ENCODE results near the gene PLP1. TPM values are rescaled to one million over a fixed set of nuclear protein-coding genes. Genes with fewer than 3 reads are reported as not detected.

Gene PLP1
- total and polyA plus RNA-seq, 7 donors: 1.6 to 112 (median 32.7) TPM

GRCh38 chrX:103779141-103779789 lies 2.6 kb downstream of the PLP1 start:
- no peak for DNase-seq
- H3K27ac ChIP-seq: no peak overlapping the region
- no peak for TF ChIP-seq POLR2AphosphoS5 (IDR thresholded peaks at IDR 0.05)
- no peak for TF ChIP-seq CTCF (IDR thresholded peaks at IDR 0.05)
- no peak for TF ChIP-seq POLR2A (IDR thresholded peaks at IDR 0.05)
- no peak for TF ChIP-seq EP300 (IDR thresholded peaks at IDR 0.05)
- no peaks in the 10 kb centered on the region for H3K27me3 ChIP-seq
- H3K4me3 ChIP-seq: no peak overlapping the region
- peaks cover 0 to 10% (median 3%) of the 10 kb centered on the region in 4 donors for H3K4me1 ChIP-seq
- no peaks in the 10 kb centered on the region for H3K36me3 ChIP-seq
- H3K9me3 ChIP-seq: no peaks in the 10 kb centered on the region
- intact Hi-C loops (cut with DNase I): loop anchor here (10.0 kb wide), 1 partner anchor 64 kb away; the partner anchor contains the start of gene TMEM31
- WGBS, 2 donors: 48 to 64% methylated on average over 6 of the region's 6 CpGs

- TF ChIP-seq POLR2AphosphoS5 (IDR thresholded peaks at IDR 0.05): peak in 1 of 4 donors; percentile 6
- TF ChIP-seq POLR2A (IDR thresholded peaks at IDR 0.05): no peak
- TF ChIP-seq CTCF (IDR thresholded peaks at IDR 0.05): no peak
- DNase-seq: no peak
- intact Hi-C loops (cut with DNase I): no loop called here
- peaks cover 0 to 10% (median 3%) of the 10 kb centered on the region in 4 donors for H3K4me1 ChIP-seq
- H3K9me3 ChIP-seq: no peaks in the 10 kb centered on the region
- no peaks in the 10 kb centered on the region for H3K36me3 ChIP-seq
- H3K4me3 ChIP-seq: no peak overlapping the region
- H3K27ac ChIP-seq: no peak overlapping the region
- 85 to 89% methylated on average over 10 of the region's 10 CpGs for WGBS, 2 donors
- H3K27me3 ChIP-seq: no peaks in the 10 kb centered on the region
Observed at GRCh38 chrX:103780336-103781061, 3.9 kb downstream of the PLP1 start.

GRCh38 chrX:103781062-103781402 lies 4.4 kb downstream of the PLP1 start:
- no peaks in the 10 kb centered on the region for H3K36me3 ChIP-seq
- intact Hi-C loops (cut with DNase I): no loop called here
- no peak overlapping the region for H3K4me3 ChIP-seq
- 85 to 88% methylated on average over 4 of the region's 4 CpGs for WGBS, 2 donors
- H3K27ac ChIP-seq: no peak overlapping the region
- no peaks in the 10 kb centered on the region for H3K9me3 ChIP-seq
- no peaks in the 10 kb centered on the region for H3K27me3 ChIP-seq
- TF ChIP-seq POLR2A (IDR thresholded peaks at IDR 0.05) (no peak), EP300 (IDR thresholded peaks at IDR 0.05) (no peak), CTCF (IDR thresholded peaks at IDR 0.05) (no peak), POLR2AphosphoS5 (IDR thresholded peaks at IDR 0.05) (peak in 1 of 4 donors; percentile 3)
- peaks cover 0 to 10% (median 3%) of the 10 kb centered on the region in 4 donors for H3K4me1 ChIP-seq
- no peak for DNase-seq

GRCh38 chrX:103781706-103782105 lies 5.1 kb downstream of the PLP1 start:
- TF ChIP-seq POLR2AphosphoS5 (IDR thresholded peaks at IDR 0.05): no peak
- TF ChIP-seq POLR2A (IDR thresholded peaks at IDR 0.05): no peak
- TF ChIP-seq EP300 (IDR thresholded peaks at IDR 0.05): no peak
- TF ChIP-seq CTCF (IDR thresholded peaks at IDR 0.05): no peak
- no peaks in the 10 kb centered on the region for H3K36me3 ChIP-seq
- H3K4me1 ChIP-seq: peaks cover 0 to 10% (median 3%) of the 10 kb centered on the region in 4 donors
- intact Hi-C loops (cut with DNase I): no loop called here
- DNase-seq: no peak
- H3K9me3 ChIP-seq: no peaks in the 10 kb centered on the region
- H3K27ac ChIP-seq: no peak overlapping the region
- WGBS, 2 donors: 69 to 89% methylated on average over 1 of the region's 1 CpG
- no peak overlapping the region for H3K4me3 ChIP-seq
- no peaks in the 10 kb centered on the region for H3K27me3 ChIP-seq
